NCI-H187 treated with DMSO at 0.1 percent for 48 hours (cell line): ENCODE data around the gene HID1.
"Not testable (repeated sequence)": the region's sequence is repeated elsewhere in the genome, so short reads cannot be mapped to it uniquely, and the experiment has no call there.

ENCODE experiments used
- DNase-seq: peaks from one replicate; lab custom pipeline; 2025; lab: John Stamatoyannopoulos, UW

Gene HID1

GRCh38 chr17:74972107-74972972 is at the start of gene HID1:
TSS of gene HID1 (minus strand) at chr17:74972759. CDS start at chr17:74972656, 103 bp downstream.
- no peak for DNase-seq

- no peak for DNase-seq
These were observed 48.0 kb upstream of the HID1 start for GRCh38 chr17:75020331-75021110.

- no peak for DNase-seq
These were observed 47.2 kb upstream of the HID1 start for GRCh38 chr17:75019710-75020109.

GRCh38 chr17:75019146-75019545 is 46.6 kb upstream of the HID1 start:
- no peak for DNase-seq

GRCh38 chr17:75013092-75013559 is 40.6 kb upstream of the HID1 start:
- no peak for DNase-seq

GRCh38 chr17:75012346-75013091 is 40.0 kb upstream of the HID1 start, which contains the start of gene MRPL58:
TSS of gene MRPL58 (plus strand) at chr17:75012670. CDS start at chr17:75012687, 17 bp downstream.
- DNase-seq = no peak

- DNase-seq = no peak
These were observed 39.5 kb upstream of the HID1 start for GRCh38 chr17:75012096-75012345.

- DNase-seq = no peak
These were observed 39.0 kb upstream of the HID1 start for GRCh38 chr17:75011401-75012095.

- DNase-seq = no peak
These were observed 38.3 kb upstream of the HID1 start for GRCh38 chr17:75010683-75011400.

GRCh38 chr17:75009139-75009724 is 36.7 kb upstream of the HID1 start:
- no peak for DNase-seq

- DNase-seq = no peak
These were observed 35.8 kb upstream of the HID1 start for GRCh38 chr17:75008373-75008772.

- DNase-seq = no peak
These were observed 34.1 kb upstream of the HID1 start for GRCh38 chr17:75006653-75007052.

GRCh38 chr17:75006084-75006483 is 33.5 kb upstream of the HID1 start:
- not testable (repeated sequence) for DNase-seq

GRCh38 chr17:75005291-75005690 is 32.7 kb upstream of the HID1 start:
- DNase-seq = no peak

- DNase-seq = no peak
These were observed 31.8 kb upstream of the HID1 start for GRCh38 chr17:75004371-75004770.

GRCh38 chr17:75003957-75004355 is 31.4 kb upstream of the HID1 start:
- no peak for DNase-seq

- DNase-seq = no peak
These were observed 30.8 kb upstream of the HID1 start for GRCh38 chr17:75003070-75003956.

- no peak for DNase-seq
These were observed 29.6 kb upstream of the HID1 start for GRCh38 chr17:75001915-75002843.

GRCh38 chr17:74999523-74999922 is 27.0 kb upstream of the HID1 start:
- DNase-seq = no peak
